ENCODE measurements around the gene RBM23.

The RBM23 gene

DNA sequence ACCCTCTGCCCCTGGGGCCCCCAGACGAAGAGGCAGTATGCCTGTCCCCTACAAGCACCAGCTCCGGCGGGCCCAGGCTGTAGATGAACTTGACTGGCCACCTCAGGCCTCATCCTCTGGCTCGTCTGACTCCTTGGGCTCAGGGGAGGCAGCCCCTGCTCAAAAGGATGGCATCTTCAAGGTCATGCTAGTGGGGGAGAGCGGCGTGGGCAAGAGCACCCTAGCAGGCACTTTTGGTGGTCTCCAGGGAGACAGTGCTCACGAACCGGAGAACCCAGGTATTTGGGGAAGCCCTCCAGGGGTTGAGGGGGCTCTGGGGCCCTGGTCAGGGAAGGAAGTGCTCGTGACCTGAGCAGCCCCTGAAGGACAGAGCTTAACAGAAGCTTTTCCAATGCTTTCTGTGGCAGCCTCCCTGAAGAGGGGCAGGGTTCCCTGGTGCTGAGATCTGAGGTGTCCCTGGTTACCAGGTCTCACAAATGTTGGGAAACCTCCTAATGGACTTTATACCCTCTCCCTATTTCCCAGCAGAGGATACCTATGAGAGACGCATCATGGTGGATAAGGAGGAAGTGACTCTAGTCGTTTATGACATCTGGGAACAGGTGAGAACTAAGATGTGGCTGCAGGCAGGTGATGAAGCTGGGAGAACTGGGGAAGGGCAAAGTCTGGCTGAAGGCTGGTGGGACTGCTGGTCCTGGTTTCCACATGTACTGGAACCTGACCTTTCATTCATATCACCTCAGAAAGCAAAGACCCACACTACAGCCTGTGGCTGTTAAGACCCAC is 34.0 kb downstream of the RBM23 start:
- DNase-seq = no peak

DNA sequence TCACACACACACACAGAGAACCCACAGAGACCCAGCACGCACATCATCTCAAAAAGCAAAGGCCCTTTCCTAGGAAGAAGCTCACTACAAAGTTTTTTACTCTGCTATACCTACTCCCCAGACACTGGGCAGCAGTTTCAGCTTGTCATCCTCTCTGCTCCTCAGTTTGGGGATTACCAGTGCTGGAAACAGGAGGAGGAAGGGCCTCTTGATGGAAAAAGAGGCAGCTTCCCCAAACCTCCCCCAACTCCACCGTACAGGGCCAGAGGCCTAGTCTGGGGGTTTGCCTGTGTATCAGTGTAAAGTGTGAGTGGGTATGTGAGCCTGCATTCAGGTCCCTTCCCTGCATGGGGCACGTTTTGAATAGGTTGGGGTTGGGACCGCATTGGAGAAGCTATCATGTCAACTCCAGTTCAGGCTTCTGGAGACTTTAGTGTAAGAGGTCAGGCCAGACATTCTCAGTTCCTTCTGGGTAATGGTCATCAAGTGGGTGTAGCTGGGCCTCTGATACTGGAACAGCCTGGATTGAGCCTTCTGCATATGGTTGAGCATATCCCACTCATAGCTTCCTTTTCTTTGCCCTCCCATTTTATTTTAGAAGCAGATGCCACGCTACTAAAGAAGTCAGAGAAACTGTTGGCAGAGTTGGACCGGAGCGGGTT is 34.7 kb downstream of the RBM23 start:
- no peak for DNase-seq

GRCh38 chr14:22883173-22883976 is 35.6 kb downstream of the RBM23 start, which contains the start of gene REM2:
Gene REM2 (plus strand): TSS chr14:22883222. CDS start chr14:22883288, 66 bp downstream.
- DNase-seq = no peak

DNA sequence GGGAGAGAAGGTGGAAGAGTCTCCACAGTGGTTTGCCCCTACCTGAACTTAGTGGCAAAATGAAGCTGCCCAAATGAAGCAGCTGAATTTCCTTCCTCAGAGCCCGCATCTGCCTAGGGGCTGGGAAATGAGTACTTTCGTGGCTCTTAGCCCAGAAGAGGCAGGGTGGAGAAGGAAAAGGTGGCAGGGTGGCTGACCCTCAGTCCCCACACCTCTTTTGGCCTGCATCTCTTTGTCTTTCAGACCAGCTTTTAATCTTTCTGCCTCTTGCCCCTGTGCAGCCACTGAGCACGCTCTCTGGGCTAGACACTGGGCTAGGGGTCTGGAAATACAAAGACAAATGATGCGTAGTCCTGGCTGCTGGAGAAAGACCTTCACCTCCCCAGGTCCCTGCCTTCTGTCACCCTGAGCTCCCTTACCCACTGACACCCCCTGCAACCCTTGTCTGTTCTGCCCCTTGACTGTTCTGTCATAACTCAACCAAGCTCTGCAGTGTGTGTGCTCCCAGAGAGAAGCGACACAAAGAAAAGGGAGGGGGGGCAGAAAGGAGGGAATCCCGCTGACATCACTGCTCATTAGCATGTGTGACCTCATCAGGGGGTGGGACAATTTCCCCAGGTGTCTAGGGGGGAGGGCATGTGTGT is 36.3 kb downstream of the RBM23 start:
- no peak for DNase-seq

- no peak for DNase-seq
These were observed 36.9 kb downstream of the RBM23 start for GRCh38 chr14:22882064-22882463.

GRCh38 chr14:22878271-22879246 is 40.4 kb downstream of the RBM23 start:
- DNase-seq = no peak

DNA sequence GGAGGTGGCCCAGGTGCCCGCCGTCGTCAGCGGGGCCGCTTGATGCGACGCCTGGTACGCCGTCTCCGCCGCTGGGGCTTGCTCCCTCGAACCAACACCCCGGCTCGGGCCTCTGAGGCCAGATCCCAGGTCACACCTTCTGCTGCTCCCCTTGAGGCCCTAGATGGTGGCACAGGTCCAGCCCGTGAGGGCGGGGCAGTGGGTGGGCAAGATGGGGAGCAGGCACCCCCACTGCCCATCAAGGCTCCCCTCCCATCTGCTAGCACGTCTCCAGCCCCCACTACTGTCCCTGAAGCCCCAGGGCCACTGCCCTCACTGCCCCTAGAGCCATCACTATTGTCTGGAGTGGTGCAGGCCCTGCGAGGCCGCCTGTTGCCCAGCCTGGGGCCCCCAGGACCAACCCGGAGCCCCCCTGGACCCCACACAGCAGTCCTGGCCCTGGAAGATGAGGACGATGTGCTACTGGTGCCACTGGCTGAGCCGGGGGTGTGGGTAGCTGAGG is 41.9 kb downstream of the RBM23 start:
- DNase-seq = no peak

- no peak for DNase-seq
These were observed 43.1 kb downstream of the RBM23 start for GRCh38 chr14:22875748-22876319.

GRCh38 chr14:22875003-22875747 is 43.8 kb downstream of the RBM23 start:
- DNase-seq = no peak

- DNase-seq = no peak
These were observed 46.0 kb downstream of the RBM23 start for GRCh38 chr14:22872833-22873520.

DNA sequence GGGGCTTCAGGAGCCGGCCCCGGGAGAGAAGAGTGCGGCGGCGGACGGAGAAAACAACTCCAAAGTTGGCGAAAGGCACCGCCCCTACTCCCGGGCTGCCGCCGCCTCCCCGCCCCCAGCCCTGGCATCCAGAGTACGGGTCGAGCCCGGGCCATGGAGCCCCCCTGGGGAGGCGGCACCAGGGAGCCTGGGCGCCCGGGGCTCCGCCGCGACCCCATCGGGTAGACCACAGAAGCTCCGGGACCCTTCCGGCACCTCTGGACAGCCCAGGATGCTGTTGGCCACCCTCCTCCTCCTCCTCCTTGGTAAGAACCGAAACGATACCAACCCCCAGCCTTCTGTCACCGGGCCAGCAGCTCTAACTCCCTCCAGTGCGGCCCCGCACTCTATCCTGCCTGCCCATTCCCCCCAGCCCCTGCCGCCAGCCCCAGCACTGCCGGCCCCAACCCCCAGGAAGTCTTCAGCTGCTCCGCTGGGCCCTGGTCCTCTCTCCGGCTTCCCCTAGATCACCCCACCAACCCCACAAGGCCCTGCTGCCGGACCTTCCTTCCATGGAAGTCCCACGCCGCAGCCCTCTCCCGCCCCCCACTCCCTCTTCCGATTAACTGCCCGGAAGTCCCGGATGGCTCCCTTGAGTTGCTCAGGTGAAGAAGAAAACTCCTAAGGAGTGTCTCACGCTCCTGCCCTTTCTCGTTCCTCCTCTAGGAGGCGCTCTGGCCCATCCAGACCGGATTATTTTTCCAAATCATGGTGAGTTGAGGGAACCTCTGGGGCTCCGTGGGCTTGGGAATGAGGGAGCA is 46.7 kb downstream of the RBM23 start:
- DNase-seq = peak; percentile 64

DNA sequence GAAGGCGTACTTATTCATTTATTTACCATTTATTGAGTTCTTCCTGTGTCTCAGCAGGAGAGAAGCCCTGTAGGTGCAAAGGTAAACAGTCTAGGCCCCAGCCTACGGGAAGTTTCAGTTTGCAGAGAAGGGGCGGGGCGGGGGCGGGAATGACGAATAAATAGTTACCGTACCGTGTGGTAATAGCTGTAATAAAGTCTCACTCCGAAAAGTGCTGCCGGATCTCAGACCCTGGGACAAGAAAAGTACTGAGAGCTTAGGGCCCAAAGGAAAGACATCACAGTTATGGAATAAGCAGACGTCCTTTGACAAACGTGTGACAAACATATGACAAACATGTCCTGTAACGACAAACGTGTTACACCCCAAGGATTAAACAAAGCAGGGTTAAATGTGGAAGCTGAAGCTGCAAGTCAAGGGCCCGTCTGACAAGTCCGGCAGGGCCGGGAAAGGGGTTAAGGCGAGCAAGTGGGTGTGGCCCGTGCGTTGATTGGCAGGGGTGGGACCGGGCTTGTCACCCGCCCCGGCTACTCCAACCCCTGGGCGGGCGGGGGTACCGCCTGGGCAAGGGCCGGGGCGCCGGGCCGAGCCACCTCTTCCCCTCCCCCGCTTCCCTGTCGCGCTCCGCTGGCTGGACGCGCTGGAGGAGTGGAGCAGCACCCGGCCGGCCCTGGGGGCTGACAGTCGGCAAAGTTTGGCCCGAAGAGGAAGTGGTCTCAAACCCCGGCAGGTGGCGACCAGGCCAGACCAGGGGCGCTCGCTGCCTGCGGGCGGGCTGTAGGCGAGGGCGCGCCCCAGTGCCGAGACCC is 47.5 kb downstream of the RBM23 start, which contains the start of gene LRP10:
LRP10 (plus strand) TSS at position 517 of the 809 bp plus-strand sequence. CDS start 564 bp downstream, outside the sequence.
- DNase-seq = peak; percentile 80

- no peak for DNase-seq
These were observed 48.1 kb downstream of the RBM23 start for GRCh38 chr14:22870811-22871223.

DNA sequence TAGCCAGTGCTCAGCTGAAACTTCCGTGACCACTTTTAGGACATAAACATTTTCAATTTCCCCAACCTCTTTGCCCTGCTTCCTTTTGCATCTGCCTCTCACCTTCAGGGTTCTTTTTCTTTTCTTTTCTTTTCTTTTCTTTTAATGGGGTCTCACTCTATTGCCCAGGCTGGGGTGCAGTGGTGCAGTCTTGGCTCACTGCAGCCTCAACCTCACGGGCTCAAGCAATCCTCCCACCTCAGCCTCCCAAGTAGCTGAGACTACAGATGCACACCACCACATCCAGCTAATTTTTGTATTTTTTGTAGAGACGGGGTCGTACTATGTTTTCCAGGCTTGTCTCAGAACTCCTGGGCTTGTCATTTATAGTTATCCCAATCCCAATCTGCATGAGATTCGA is 52.1 kb downstream of the RBM23 start:
- no peak for DNase-seq

- no peak for DNase-seq
These were observed 53.2 kb downstream of the RBM23 start for GRCh38 chr14:22865424-22866405.

DNA sequence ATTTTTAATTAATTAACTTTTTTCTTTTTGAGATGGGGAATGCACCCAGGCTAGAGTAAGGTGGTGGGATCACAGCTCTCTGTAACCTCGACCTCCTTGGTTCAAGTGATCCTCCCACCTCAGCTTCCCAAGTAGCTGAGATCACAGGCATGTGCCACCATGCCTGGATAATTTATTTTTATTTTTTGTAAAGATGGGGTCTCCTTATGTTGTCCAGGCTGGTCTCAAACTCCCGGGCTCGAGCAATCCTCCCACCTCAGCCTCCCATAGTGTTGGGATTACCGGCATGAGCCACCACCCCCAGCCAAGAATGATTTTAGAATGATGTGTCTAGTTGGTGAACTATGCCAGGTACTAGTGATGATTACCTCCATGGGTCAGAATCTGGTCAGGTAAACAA is 54.0 kb downstream of the RBM23 start:
- DNase-seq = no peak

- DNase-seq = no peak
These were observed 57.3 kb downstream of the RBM23 start for GRCh38 chr14:22861651-22862050.

All from stimulated activated naive CD4-positive, alpha-beta T cell treated with Interleukin-2 at 50 U/mL for 16 hours (primary cell).